Measurements from ENCODE around the gene SPAG17. TPM values are rescaled to one million over a fixed set of nuclear protein-coding genes. Genes with fewer than 3 reads are reported as not detected.

The SPAG17 gene
- total RNA-seq, 1 donor from 2014 or later: not detected

- no peak overlapping the region for H3K4me3 ChIP-seq
- no peak overlapping the region for H3K27ac ChIP-seq (replicated peaks)
- DNase-seq: no peak
- no peaks in the 10 kb centered on the region for H3K4me1 ChIP-seq
- no peaks in the 10 kb centered on the region for H3K9me3 ChIP-seq (replicated peaks)
- H3K27me3 ChIP-seq (ENCODE audit: low read depth): peaks cover 4% of the 10 kb centered on the region
- intact Hi-C loops (cut with micrococcal nuclease): no loop called here
- H3K36me3 ChIP-seq: no peaks in the 10 kb centered on the region
- no peak for TF ChIP-seq CTCF (IDR thresholded peaks at IDR 0.05; ENCODE audit: borderline replicate concordance)
Measured at GRCh38 chr1:118116909-118117308, 68.1 kb downstream of the SPAG17 start.

- no peak overlapping the region for H3K27ac ChIP-seq (replicated peaks)
- no peak for TF ChIP-seq CTCF (IDR thresholded peaks at IDR 0.05; ENCODE audit: borderline replicate concordance)
- intact Hi-C loops (cut with micrococcal nuclease): no loop called here
Measured at GRCh38 chr1:118116401-118116800, 68.6 kb downstream of the SPAG17 start.

GRCh38 chr1:118115567-118116295, 69.3 kb downstream of the SPAG17 start:
- H3K9me3 ChIP-seq (replicated peaks): no peaks in the 10 kb centered on the region
- intact Hi-C loops (cut with micrococcal nuclease): no loop called here
- H3K4me3 ChIP-seq: no peak overlapping the region
- H3K27me3 ChIP-seq (ENCODE audit: low read depth): peaks cover 4% of the 10 kb centered on the region
- DNase-seq: no peak
- H3K36me3 ChIP-seq: no peaks in the 10 kb centered on the region
- H3K27ac ChIP-seq (replicated peaks): no peak overlapping the region
- no peaks in the 10 kb centered on the region for H3K4me1 ChIP-seq
- TF ChIP-seq CTCF (IDR thresholded peaks at IDR 0.05; ENCODE audit: borderline replicate concordance): no peak

More at GRCh38 chr1:118116401-118116800, 68.6 kb downstream of the SPAG17 start:
- peaks cover 4% of the 10 kb centered on the region for H3K27me3 ChIP-seq (ENCODE audit: low read depth)
- H3K4me3 ChIP-seq: no peak overlapping the region
- no peaks in the 10 kb centered on the region for H3K9me3 ChIP-seq (replicated peaks)
- no peak for DNase-seq
- H3K36me3 ChIP-seq: no peaks in the 10 kb centered on the region
- no peaks in the 10 kb centered on the region for H3K4me1 ChIP-seq

GRCh38 chr1:118113261-118113660, 71.8 kb downstream of the SPAG17 start:
- intact Hi-C loops (cut with micrococcal nuclease): no loop called here
- DNase-seq: no peak
- Histone ChIP-seq H3K9me3 (replicated peaks) (no peaks in the 10 kb centered on the region), H3K27me3 (ENCODE audit: low read depth) (peaks cover 4% of the 10 kb centered on the region), H3K27ac (replicated peaks) (no peak overlapping the region), H3K36me3 (no peaks in the 10 kb centered on the region), H3K4me3 (no peak overlapping the region), H3K4me1 (no peaks in the 10 kb centered on the region)
- TF ChIP-seq CTCF (IDR thresholded peaks at IDR 0.05; ENCODE audit: borderline replicate concordance): no peak

GRCh38 chr1:118110580-118110979, 74.4 kb downstream of the SPAG17 start:
- H3K4me3 ChIP-seq: no peak overlapping the region
- peaks cover 4% of the 10 kb centered on the region for H3K27me3 ChIP-seq (ENCODE audit: low read depth)
- no peak for DNase-seq
- no peak overlapping the region for H3K27ac ChIP-seq (replicated peaks)
- intact Hi-C loops (cut with micrococcal nuclease): no loop called here
- no peaks in the 10 kb centered on the region for H3K9me3 ChIP-seq (replicated peaks)
- no peaks in the 10 kb centered on the region for H3K4me1 ChIP-seq
- no peak for TF ChIP-seq CTCF (IDR thresholded peaks at IDR 0.05; ENCODE audit: borderline replicate concordance)
- no peaks in the 10 kb centered on the region for H3K36me3 ChIP-seq
